ENCODE measurements around the gene POMC. TPM values are rescaled to one million over a fixed set of nuclear protein-coding genes. Genes with fewer than 3 reads are reported as not detected.

Gene POMC
- total and polyA plus RNA-seq, 2 of the 8 experiments (the other 6 are each of a cell fraction or from before 2014, with no cell fraction given), result 1.7 to 4.7 TPM

- Histone ChIP-seq H4K5ac (ENCODE audit: insufficient read length, low read depth, low read length) (no peak overlapping the region), H2BK12ac (ENCODE audit: low read depth, low read length) (no peak overlapping the region), H3K9ac (replicated peaks in 1 of 4; ENCODE audit: extremely low read depth in 1 of 4, low read depth in 3 of 4, low read length in 3 of 4) (no peak overlapping the region), H3K36me3 (ENCODE audit: control insufficient read depth in 2 of 4, insufficient read depth in 4 of 4, low read length in 3 of 4) (no peaks in the 10 kb centered on the region), H3K79me1 (ENCODE audit: low read depth, low read length) (no peaks in the 10 kb centered on the region), H3K18ac (ENCODE audit: extremely low read depth, low read length) (no peak overlapping the region), H3K27ac (ENCODE audit: low read depth, low read length) (no peak overlapping the region), H3K23me2 (ENCODE audit: low read depth, low read length) (peaks cover 2% of the 10 kb centered on the region; the same call in 1 of the 2 replicates), H3K9me3 (ENCODE audit: insufficient read depth in 2 of 2, low read depth in 1 of 2, low read length in 1 of 2) (no peaks in the 10 kb centered on the region), H2BK20ac (ENCODE audit: low read length) (no peak overlapping the region), H2BK5ac (ENCODE audit: low read depth, low read length) (no peak overlapping the region), H4K91ac (replicated peaks; ENCODE audit: insufficient read length, low read length) (no peak overlapping the region), H3K14ac (ENCODE audit: insufficient read length) (no peak overlapping the region), H3K56ac (replicated peaks; ENCODE audit: insufficient read length, low read depth, low read length) (no peak overlapping the region), H2AFZ (ENCODE audit: low read length) (no peak overlapping the region), H4K8ac (ENCODE audit: extremely low read depth, insufficient read depth, low read length) (no peak overlapping the region), H3K23ac (ENCODE audit: insufficient read length) (no peak overlapping the region), H4K20me1 (replicated peaks in 1 of 2; ENCODE audit: control insufficient read depth in 1 of 2, insufficient read depth in 2 of 2, low read length in 2 of 2) (peaks cover 0 to 2% of the 10 kb centered on the region in 2 experiments), H3K4me1 (replicated peaks in 1 of 4; ENCODE audit: control insufficient read depth in 3 of 4, insufficient read depth in 4 of 4, low read length in 3 of 4) (peaks cover 0 to 4% (median under 1%) of the 10 kb centered on the region in 4 experiments; a peak in 2 of 7 replicates), H2AK5ac (ENCODE audit: low read depth, low read length) (no peak overlapping the region), H2BK15ac (ENCODE audit: low read length) (no peak overlapping the region), H3K4me3 (ENCODE audit: extremely low read depth in 1 of 4, insufficient read depth in 2 of 4, low read depth in 3 of 4, low read length in 4 of 4) (no peak overlapping the region), H3K79me2 (ENCODE audit: control insufficient read depth in 1 of 2, insufficient read depth in 2 of 2, low read length in 2 of 2) (no peaks in the 10 kb centered on the region), H2BK120ac (replicated peaks; ENCODE audit: low read depth, low read length) (no peak overlapping the region), H3K4me2 (ENCODE audit: insufficient read depth in 1 of 2, low read depth in 2 of 2, low read length in 2 of 2) (no peak overlapping the region), H3K27me3 (replicated peaks in 1 of 4; ENCODE audit: control insufficient read depth in 3 of 4, extremely low read depth in 1 of 4, insufficient read depth in 3 of 4, low read length in 3 of 4) (peaks cover 6 to 20% (median 18%) of the 10 kb centered on the region in 4 experiments), H3K4ac (replicated peaks; ENCODE audit: insufficient read length, low read depth, low read length) (no peak overlapping the region)
- 90% methylated on average over 3 of the region's 5 CpGs; no CpG with 5 or more reads in 1 of the 2 experiments for WGBS, 2 experiments (ENCODE audit: extremely low coverage in 1 of 2, insufficient coverage in 1 of 2, insufficient read length in 1 of 2, insufficient replicate concordance in 2 of 2, low coverage in 1 of 2, low lambda C conversion rate in 2 of 2, missing lambda C conversion rate in 1 of 2)
- ChIA-PET CTCF (ENCODE audit: partially characterized antibody) (interaction anchor here (0.7 to 1.8 kb wide), 2 partner anchors 14 to 23 kb away, joined by 4 read pairs; no protein-coding TSS in a partner anchor), POLR2A (ENCODE audit: partially characterized antibody) (no interaction called here)
- no peak for FAIRE-seq
- no peak for DNase-seq (ENCODE audit: low read depth in 1 of 2, low spot score in 2 of 2)
- TF ChIP-seq GTF2F1 (IDR thresholded peaks at IDR 0.05; ENCODE audit: borderline replicate concordance, low read depth, low read length), result no peak
- no peak for TF ChIP-seq PHF8 (conservative IDR thresholded peaks at IDR 0.05; ENCODE audit: low read depth, low read length)
- TF ChIP-seq JUN (IDR thresholded peaks at IDR 0.05; ENCODE audit: low read depth, low read length), result no peak
- TF ChIP-seq POLR2AphosphoS5 (IDR thresholded peaks at IDR 0.05; ENCODE audit: low read depth, low read length), result no peak
- no peak for TF ChIP-seq ASH2L (IDR thresholded peaks at IDR 0.05; ENCODE audit: low read length)
Measured at GRCh38 chr2:25173719-25174118, 5.3 kb upstream of the POMC start.
